Stimulated activated CD8-positive, alpha-beta memory T cell treated with anti-CD3 and anti-CD28 coated beads, Interleukin-7, amount 100 ng/mL, for 48 hours (primary cell): ENCODE measurements around the gene P2RX6.
"Not testable (repeated sequence)": the region's sequence is repeated elsewhere in the genome, so short reads cannot be mapped to it uniquely, and the experiment has no call there.

ENCODE experiments used
- DNase-seq, 2 donors: peaks; one replicate each; pipeline ENCODE4 v3.0.0-alpha.2; 2020; ENCODE audit warnings: low read depth in 1 of 2; ENCODE audit errors: extremely low read depth in 1 of 2

Gene P2RX6

GRCh38 chr22:21071796-21072195, 56.8 kb downstream of the P2RX6 start:
- not testable (repeated sequence) for DNase-seq

DNA sequence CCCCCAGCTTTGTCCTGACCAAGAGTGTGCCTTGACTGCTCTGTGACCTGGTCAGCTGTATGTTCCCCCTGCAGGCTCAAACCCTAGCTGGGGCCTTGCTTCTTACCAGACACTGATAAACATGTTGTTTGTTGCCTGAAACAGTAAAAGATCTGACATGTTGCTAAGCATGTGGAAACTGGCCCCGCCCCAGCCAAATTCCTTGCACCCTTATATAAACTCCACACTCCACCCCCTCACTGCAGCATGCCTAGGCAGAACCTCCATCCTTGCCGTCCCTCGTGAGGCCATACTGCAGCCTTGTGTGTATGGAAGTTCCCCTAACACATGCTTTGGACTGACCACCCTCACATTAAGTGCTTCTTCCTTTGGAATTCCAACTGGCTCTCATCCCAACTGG, 58.1 kb downstream of the P2RX6 start:
- no peak for DNase-seq

- DNase-seq = no peak
Measured at GRCh38 chr22:21073482-21073881, 58.5 kb downstream of the P2RX6 start.

DNA sequence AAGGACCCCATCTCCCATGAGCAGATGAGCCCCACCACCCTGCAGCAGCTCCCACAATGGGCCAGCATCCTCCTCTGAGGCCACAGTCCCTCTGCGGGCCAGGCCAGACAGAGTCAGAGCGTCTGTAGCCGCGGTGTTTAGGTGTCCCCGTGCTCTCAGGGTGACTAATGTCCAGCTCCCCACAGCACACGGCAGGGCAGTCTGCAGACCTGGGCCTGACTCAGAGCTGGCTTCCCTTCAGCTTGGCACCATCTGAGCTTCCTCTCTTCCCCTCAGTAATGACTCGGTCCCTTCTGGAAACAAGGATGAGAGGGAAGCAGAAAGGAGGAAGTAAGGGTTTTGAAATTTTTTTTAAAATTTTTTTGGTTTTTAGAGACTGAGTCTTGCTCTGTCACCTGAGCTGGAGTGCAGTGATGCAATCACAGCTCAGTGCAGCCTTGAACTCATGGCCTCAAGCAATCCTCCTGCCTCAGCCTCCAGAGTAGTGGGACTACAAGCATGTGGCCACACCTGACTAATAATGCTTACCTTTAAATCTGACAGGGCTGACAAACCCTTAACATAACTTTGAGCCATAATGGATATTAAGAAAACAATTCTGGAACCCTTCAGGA, 59.2 kb downstream of the P2RX6 start:
- no peak for DNase-seq

- no peak for DNase-seq
Measured at GRCh38 chr22:21075516-21076138, 60.7 kb downstream of the P2RX6 start.

DNA sequence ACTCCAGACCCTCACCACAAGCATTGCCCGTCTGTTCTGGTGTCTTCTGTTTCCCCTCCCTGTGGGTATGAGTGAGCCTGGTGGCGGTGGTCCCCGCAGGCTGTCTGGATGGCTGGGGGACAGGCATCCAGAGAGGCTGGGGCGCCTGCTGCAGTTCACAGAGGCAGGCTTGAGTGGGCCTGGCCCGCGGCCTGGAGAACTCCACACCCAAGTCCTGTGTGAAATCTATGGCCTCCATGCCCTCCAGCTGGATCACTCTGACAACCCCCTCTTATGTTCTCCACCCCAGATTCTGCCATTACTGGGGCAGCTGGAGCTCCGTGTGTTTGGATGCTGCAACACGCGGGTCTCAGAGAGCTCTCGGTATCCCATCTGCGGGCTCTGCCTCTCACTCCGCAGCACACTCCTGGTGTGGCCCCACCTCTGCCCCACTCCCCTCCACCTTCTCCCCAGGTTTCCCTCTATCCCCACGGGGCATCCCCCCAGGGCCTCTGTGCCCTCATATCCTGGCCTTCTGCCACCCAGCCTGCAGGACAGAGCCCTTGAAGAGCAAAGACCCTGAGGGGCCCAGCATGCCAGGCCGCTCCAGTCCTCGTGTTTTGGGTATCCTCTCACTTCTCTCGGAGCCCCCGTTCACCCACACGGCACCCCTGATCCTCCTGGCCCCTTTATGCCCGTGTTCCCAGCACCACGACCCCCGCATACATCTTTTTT, 62.1 kb downstream of the P2RX6 start:
- no peak for DNase-seq
